Caco-2 (cell line): ENCODE results near the gene COL4A2. TPM values are rescaled to one million over a fixed set of nuclear protein-coding genes. Genes with fewer than 3 reads are reported as not detected.
A peak's percentile ranks its signal among the peaks of the same experiment; 100 is the strongest.

Source experiments
- BruUV-seq: library from RNA; stranded (reverse); fragments of 400-500 nt; replicated peaks from 2 replicates; lab custom pipeline; 2021; lab: Mats Ljungman, UMichigan
- CTCF ChIA-PET: fragments of 300-600 bp; sonication (Branson Sonifier 250); formaldehyde crosslinking; loops from one replicate; lab custom pipeline; 2022; ENCODE audit warnings: antibody characterized with exemption; lab: Charles Lee
- POLR2A ChIA-PET: fragments of 300-600 bp; sonication (Branson Sonifier 250); formaldehyde crosslinking; loops from one replicate; lab custom pipeline; 2022; ENCODE audit warnings: antibody characterized with exemption; lab: Charles Lee
- DNase-seq, 2 experiments: peaks; one replicate each; pipeline versions ENCODE4 v3.0.0 to v3.0.0-alpha.2; 2020 to 2022
- H3K27me3 ChIP-seq: replicated peaks from 2 replicates; pipeline ENCODE4 v1.6.0; 2011; ENCODE audit warnings: low read length; ENCODE audit not compliant: control insufficient read depth, insufficient read depth
- H3K36me3 ChIP-seq: 2 replicates; pipeline ENCODE4 v1.5.1; 2011; ENCODE audit warnings: low read length; ENCODE audit not compliant: control insufficient read depth, insufficient read depth
- H3K4me1 ChIP-seq: fragments of 250-450 bp; sonication (Bioruptor Pico); 2 replicates; pipeline ENCODE4 v1.5.1; 2020; ENCODE audit warnings: mild to moderate bottlenecking
- H3K4me3 ChIP-seq: 2 replicates; pipeline ENCODE4 v1.5.1; 2011; ENCODE audit warnings: low read depth, mild to moderate bottlenecking, control low read depth, low read length
- H3K9me3 ChIP-seq: fragments of 250-450 bp; sonication (Bioruptor Pico); 2 replicates; pipeline ENCODE4 v1.5.1; 2020; ENCODE audit warnings: mild to moderate bottlenecking, moderate library complexity
- H3K27ac Mint-ChIP-seq: one replicate; pipeline ENCODE4 v1.8.0; 2022; ENCODE audit warnings: mixed read lengths; ENCODE audit not compliant: unreplicated experiment
- H3K27me3 Mint-ChIP-seq: one replicate; pipeline ENCODE4 v1.8.0; 2022; ENCODE audit warnings: mixed read lengths; ENCODE audit not compliant: insufficient read depth, unreplicated experiment
- H3K36me3 Mint-ChIP-seq: one replicate; pipeline ENCODE4 v1.8.0; 2022; ENCODE audit warnings: mild to moderate bottlenecking, mixed read lengths; ENCODE audit not compliant: insufficient read depth, unreplicated experiment
- H3K4me1 Mint-ChIP-seq: one replicate; pipeline ENCODE4 v1.8.0; 2022; ENCODE audit warnings: low read depth, mixed read lengths; ENCODE audit not compliant: unreplicated experiment
- H3K4me3 Mint-ChIP-seq: one replicate; pipeline ENCODE4 v1.8.0; 2022; ENCODE audit warnings: mild to moderate bottlenecking, moderate library complexity, mixed read lengths; ENCODE audit not compliant: unreplicated experiment
- H3K9me3 Mint-ChIP-seq: one replicate; pipeline ENCODE4 v1.8.0; 2022; ENCODE audit warnings: mixed read lengths; ENCODE audit not compliant: unreplicated experiment
- CTCF ChIP-seq, 2 experiments: fragments of 200-600 bp in 1 of 2; IDR thresholded peaks; 1 replicate in 1 of 2; 2 replicates in 1 of 2; pipeline versions ENCODE4 v1.5.1 to v1.8.0; 2011 to 2022; ENCODE audit warnings: antibody characterized with exemption in 1 of 2, control low read depth in 1 of 2, inconsistent platforms in 1 of 2, low read depth in 1 of 2, low read length in 1 of 2, mild to moderate bottlenecking in 1 of 2, moderate library complexity in 1 of 2; ENCODE audit not compliant: insufficient read depth in 1 of 2, severe bottlenecking in 1 of 2, unreplicated experiment in 1 of 2
- intact Hi-C: fragments of 100-400 bp; cut with micrococcal nuclease; formaldehyde crosslinking; loops from one replicate; pipeline ENCODE4 v1.10.0; 2022; ENCODE audit not compliant: unreplicated experiment
- total RNA-seq: library from RNA; stranded (reverse); gene quantifications from 2 replicates; pipeline ENCODE4 v1.2.3, GENCODE V29; 2022

COL4A2 gene
- total RNA-seq, 1 experiment from 2014 or later = 19.2 TPM

- Mint-ChIP-seq H3K36me3 (no peaks in the 10 kb centered on the region), H3K27ac (peak overlapping the region; percentile 87), H3K4me1 (peaks cover 27% of the 10 kb centered on the region), H3K27me3 (no peaks in the 10 kb centered on the region), H3K4me3 (no peak overlapping the region), H3K9me3 (no peaks in the 10 kb centered on the region)
- no peaks in the 10 kb centered on the region for H3K9me3 ChIP-seq
- ChIA-PET CTCF (no interaction called here), POLR2A (no interaction called here)
- DNase-seq = peak in 1 of 2 experiments; percentile 53
- intact Hi-C loops = no loop called here
- TF ChIP-seq CTCF (IDR thresholded peaks at IDR 0.05; ENCODE audit: insufficient read depth in 1 of 2, low read depth in 1 of 2, low read length in 1 of 2, severe bottlenecking in 1 of 2, unreplicated experiment in 1 of 2) = no peak
- no peak overlapping the region for H3K4me3 ChIP-seq
- no peaks in the 10 kb centered on the region for H3K36me3 ChIP-seq
- H3K4me1 ChIP-seq = 0 out of 2 replicates have a peak, but pooled peaks cover 6% of the 10 kb centered on the region
- H3K27me3 ChIP-seq = no peaks in the 10 kb centered on the region
- BruUV-seq = no TSS peak
These were observed 165.9 kb downstream of the COL4A2 start for GRCh38 chr13:110472904-110473563.

- H3K9me3 ChIP-seq = no peaks in the 10 kb centered on the region
- no peaks in the 10 kb centered on the region for H3K36me3 Mint-ChIP-seq
- H3K4me3 ChIP-seq = no peak overlapping the region
- no peaks in the 10 kb centered on the region for H3K27me3 ChIP-seq
- intact Hi-C loops = no loop called here
- peaks cover 27% of the 10 kb centered on the region for H3K4me1 Mint-ChIP-seq
- ChIA-PET CTCF (no interaction called here), POLR2A (no interaction called here)
- no peak for TF ChIP-seq CTCF (IDR thresholded peaks at IDR 0.05; ENCODE audit: insufficient read depth in 1 of 2, low read depth in 1 of 2, low read length in 1 of 2, severe bottlenecking in 1 of 2, unreplicated experiment in 1 of 2)
- peak overlapping the region; percentile 73 for H3K27ac Mint-ChIP-seq
- H3K36me3 ChIP-seq = no peaks in the 10 kb centered on the region
- H3K9me3 Mint-ChIP-seq = no peaks in the 10 kb centered on the region
- H3K4me1 ChIP-seq = 0 out of 2 replicates have a peak, but pooled peaks cover 12% of the 10 kb centered on the region
- DNase-seq = no peak
- no peak overlapping the region for H3K4me3 Mint-ChIP-seq
- no peaks in the 10 kb centered on the region for H3K27me3 Mint-ChIP-seq
- BruUV-seq = no TSS peak
These were observed 167.6 kb downstream of the COL4A2 start for GRCh38 chr13:110474713-110475112.

- no peaks in the 10 kb centered on the region for H3K27me3 Mint-ChIP-seq
- no peaks in the 10 kb centered on the region for H3K36me3 ChIP-seq
- H3K4me1 ChIP-seq = 0 out of 2 replicates have a peak, but pooled peaks cover 12% of the 10 kb centered on the region
- CTCF ChIA-PET = no interaction called here
- DNase-seq = no peak
- no peaks in the 10 kb centered on the region for H3K9me3 Mint-ChIP-seq
- POLR2A ChIA-PET = no interaction called here
- BruUV-seq = no TSS peak
- no peak overlapping the region for H3K4me3 Mint-ChIP-seq
- H3K4me1 Mint-ChIP-seq = peaks cover 27% of the 10 kb centered on the region
- H3K27ac Mint-ChIP-seq = peak overlapping the region; percentile 73
- intact Hi-C loops = no loop called here
- no peaks in the 10 kb centered on the region for H3K27me3 ChIP-seq
- TF ChIP-seq CTCF (IDR thresholded peaks at IDR 0.05; ENCODE audit: insufficient read depth in 1 of 2, low read depth in 1 of 2, low read length in 1 of 2, severe bottlenecking in 1 of 2, unreplicated experiment in 1 of 2) = no peak
- H3K36me3 Mint-ChIP-seq = no peaks in the 10 kb centered on the region
- no peaks in the 10 kb centered on the region for H3K9me3 ChIP-seq
- no peak overlapping the region for H3K4me3 ChIP-seq
These were observed 168.0 kb downstream of the COL4A2 start for GRCh38 chr13:110475117-110475516.
